ENCODE measurements around the gene BEX4.
A peak's percentile ranks its signal among the peaks of the same experiment; 100 is the strongest.
"Not testable (repeated sequence)": the region's sequence is repeated elsewhere in the genome, so short reads cannot be mapped to it uniquely, and the experiment has no call there.

Gene BEX4, protein sequence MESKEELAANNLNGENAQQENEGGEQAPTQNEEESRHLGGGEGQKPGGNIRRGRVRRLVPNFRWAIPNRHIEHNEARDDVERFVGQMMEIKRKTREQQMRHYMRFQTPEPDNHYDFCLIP

DNA sequence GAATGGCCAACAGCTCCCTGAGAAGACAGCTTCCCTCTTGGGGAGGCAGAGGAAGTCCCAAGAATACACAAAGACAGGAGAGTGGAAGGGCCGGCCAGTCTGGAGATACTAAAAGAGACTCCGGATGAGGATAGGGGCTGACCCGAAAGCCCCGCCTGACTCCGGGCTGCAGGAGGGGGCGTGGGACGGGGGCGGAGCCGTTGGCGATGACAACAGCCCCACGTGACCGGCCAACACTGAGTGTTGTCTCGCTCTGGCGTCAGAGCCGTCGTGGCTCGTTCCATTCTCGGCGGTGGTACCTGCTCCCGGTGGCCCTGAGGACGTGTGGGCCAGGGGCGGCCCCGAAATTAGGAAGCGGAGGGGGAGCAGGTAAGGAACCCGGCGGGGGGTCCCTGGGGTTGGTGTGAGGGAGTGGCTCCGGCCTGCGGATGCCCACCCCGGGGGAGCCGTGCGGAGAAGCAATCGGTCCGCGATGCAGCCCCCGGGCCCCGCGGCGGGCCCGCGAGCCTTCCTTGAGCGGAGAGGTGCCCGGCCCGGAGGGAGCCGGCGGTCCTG is at the start of gene BEX4:
Gene BEX4, plus strand, starts transcription at position 239 of the 555 bp plus-strand sequence. CDS start 1,046 bp downstream, outside the sequence.
- peak in 1 of 2 donors; percentile 34 for DNase-seq

DNA sequence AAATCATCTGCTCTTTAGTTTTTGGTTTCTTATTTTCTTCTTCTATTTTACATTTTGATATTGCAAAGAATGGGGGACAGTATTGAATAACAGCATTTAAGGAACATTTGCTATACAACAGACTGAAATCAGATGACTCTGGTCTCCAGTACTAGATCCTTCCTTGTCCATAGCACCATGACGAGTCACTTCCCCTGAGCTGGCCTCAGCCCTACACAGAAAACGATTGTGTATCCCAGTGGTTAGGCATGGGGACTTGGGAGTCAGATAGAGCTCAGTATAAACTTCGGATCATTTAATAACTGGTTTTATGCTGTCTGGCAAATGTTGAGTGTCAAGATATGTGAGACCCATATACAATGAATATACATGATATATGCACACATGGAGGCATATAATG is 44.7 kb upstream of the BEX4 start:
- no peak for DNase-seq

DNA sequence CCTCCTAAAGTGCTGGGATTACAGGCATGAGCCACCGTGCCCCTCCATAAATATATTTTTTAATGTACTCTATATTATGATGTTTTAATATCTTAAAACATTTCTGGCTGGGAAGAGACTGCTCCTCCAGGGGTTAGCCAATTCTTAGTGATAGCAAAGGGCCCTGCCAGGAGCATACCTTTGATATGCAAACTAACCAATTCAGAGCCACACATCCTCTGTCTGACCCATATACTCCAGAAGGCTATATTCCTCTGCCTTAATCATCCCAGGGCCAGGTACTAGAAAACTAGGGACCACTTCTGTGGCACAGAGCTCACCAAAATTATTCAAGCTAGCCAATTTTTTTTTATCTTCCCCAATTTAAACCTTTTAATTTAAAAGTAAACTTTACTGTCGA is 43.6 kb upstream of the BEX4 start:
- DNase-seq, result no peak

DNA sequence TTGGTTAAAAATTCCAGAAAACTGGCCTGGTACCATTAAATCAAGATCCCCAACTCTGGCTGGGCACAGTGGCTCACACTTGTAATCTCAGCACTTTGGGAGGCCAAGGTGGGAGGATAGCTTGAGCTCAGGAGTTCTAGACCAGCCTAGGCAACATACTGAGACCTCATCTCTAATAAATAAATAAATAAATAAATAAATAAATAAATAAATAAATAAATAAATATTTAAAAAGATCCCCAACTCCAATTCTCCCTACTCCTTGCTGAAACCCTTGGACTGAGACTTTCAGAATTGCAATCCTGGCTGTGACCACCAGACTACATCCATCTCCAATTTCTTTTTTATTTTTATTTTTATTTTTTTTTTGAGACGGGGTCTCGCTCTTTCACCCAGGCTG is 39.7 kb upstream of the BEX4 start:
- DNase-seq, result not testable (repeated sequence)

DNA sequence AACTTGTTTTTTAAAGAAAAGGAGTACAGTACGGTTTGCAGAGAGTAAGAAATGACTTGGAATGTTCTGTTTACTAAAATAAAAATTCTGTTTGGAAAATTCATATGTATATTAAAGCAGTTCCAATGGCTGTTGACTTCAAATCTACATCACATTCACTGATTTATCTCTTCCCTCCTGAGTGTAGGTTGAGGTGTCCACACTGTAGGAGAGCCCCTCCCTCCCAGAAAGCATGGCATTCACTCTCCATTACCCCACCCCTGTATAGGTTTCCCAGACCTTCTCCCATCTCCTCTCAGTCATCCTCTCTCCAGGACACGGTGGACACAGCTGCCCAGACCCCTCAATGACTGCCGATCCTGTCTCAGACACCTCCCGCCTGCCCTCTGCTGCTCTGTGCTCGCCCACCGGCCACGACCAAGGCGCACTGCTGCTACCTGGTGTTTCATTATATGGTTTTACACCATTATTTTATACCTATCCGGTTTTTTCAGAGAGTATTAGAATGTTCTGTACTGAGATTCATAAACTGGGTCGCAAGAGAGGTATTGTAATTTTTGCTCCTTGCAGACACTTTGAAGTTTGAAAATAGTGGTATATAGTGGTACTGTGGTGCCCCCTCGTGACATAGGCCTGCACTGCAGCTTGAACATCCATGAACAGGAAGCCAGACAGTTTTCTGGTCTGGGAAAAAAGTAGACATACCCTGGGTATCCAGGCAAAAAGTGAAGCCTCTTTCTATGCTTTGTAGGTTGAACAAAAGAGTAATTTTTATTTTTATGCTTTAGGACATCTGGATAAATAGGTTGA is 38.8 kb upstream of the BEX4 start:
- peak; percentile 1 to 7 for DNase-seq

DNA sequence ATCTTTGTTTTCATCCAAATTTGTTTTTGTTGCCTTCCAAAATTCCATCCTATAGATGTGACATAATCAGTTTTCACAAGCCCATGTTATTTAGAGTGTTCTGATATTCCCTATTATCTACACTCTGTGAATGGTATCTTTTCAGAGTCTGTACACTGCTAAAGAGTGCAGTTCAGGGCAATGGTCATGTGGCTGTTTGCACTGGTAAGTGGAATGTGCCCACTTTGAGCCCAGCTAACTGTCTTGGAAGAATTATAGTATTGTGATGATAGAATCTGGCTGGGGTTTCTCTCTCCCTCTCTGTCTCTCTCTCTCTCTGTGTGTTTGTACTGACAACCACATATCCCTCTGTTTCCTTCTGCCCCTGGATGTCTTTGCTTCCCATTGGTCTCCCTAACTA is 37.4 kb upstream of the BEX4 start:
- no peak for DNase-seq

DNA sequence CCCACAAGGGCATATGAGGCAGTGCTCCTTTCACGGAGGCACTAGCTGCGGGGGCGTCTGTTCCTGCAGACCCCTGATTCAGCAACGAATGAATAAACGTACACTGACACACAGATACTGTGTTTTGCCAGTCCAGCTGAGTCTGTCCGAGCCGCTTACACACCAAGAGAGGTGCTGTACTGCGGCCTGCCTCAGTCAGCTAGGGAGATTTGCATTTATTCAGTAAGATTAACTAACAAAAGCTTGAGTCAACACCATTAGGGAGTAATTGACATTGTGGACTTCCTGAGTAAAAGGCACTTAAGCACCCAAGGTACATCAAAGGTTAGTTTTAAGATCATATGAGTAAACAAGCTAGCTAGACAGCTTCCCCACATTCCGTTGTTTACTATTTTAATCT is 31.0 kb upstream of the BEX4 start:
- no peak for DNase-seq

DNA sequence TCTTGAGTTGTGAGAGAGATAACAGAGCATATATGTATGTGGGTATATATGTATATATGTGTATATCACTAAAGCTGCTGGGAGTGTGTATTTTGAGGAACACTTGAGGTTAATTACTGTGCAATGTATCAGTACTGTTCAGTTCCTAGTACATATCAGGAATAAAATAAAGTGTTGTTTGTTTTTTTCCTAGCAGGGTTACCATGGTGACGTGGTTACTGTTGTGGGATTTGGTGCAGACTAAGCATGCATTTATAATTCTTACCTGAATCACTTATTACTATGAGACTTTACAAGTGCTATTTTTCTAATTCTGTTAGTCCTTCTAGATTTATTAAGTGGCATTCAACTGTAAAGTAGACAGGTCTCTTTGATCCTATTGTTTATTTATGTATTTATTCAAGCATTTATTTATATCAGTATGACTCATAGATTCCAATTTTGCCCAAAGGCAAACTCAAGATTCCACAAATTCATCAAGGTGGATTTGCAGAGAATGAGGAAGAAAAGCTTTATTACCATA is 26.9 kb upstream of the BEX4 start:
- DNase-seq, result no peak

DNA sequence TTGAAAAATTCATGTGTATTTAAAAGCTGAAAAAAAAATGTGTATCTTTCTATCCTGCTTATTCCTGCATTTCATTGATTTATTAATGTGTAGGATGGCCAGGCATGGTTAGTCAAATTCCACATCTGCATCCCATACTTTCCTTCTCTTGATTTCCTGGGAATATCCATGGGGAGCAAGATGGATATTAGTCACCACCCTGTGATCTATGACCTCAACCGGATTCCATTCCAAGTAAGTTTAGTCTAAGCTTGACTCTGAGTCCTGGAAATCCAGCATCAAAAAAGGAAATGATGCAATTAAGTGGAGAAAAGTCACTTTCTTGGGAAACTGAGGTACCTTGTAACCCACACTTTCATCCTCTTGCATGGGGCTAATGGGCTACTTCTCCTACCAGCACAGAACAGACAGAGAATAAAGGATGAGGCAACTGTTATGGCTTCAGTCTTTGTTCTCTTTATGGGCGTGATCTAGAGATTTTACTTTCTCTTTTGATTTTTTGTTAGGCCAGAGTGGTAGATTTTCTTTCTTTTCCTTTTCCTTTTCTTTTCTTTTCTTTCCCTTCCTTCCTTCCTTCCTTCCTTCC is 17.1 kb upstream of the BEX4 start:
- no peak for DNase-seq

DNA sequence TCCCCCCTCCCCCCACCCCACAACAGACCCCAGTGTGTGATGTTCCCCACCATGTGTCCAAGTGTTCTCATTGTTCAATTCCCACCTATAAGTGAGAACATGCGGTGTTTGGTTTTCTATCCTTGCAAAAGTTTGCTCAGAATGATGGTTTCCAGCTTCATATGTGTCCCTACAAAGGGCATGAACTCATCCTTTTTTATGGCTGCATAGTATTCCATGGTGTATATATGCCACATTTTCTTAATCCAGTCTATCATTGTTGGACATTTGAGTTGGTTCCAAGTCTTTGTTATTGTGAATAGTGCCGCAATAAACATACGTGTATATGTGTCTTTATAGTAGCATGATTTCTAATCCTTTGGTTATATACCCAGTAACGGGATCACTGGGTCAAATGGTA is 16.2 kb upstream of the BEX4 start:
- not testable (repeated sequence) for DNase-seq

DNA sequence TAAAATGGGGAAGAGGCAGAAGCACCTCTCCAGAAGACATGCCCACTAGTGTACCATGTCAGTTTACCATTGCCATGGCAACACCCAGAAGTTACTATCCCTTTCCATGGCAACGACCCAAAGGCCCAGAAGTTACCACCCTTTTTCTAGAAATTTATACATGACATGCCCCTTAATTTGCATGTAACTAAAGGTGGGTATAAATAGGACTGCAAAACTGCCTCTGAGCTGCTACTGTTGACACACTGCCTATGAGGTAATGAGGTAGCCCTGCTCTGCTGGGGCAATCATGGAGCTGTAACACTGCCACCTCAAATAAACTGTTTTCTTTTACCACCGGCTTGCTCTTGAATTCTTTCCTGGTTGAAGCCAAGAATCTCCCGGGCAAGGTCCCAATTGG is 13.9 kb upstream of the BEX4 start:
- no peak for DNase-seq

DNA sequence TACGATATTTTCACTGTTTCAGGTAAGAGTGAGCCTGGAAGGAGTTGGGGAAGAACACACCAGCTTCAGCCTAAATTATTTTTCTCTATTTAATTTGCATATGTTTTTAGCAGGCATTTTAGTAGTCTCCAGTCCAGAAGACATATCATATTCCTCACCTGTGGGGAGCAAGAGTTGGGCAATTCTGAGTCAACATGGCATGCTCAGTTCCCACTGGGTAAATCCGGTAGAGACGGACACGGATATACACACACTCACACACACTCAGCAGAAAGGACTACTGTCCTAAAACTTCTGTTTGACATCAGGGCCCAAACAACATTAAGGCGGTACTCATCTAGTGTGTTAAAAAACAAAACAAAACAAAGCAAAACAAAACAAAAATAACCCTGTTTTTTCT is 4.9 kb upstream of the BEX4 start:
- no peak for DNase-seq

DNA sequence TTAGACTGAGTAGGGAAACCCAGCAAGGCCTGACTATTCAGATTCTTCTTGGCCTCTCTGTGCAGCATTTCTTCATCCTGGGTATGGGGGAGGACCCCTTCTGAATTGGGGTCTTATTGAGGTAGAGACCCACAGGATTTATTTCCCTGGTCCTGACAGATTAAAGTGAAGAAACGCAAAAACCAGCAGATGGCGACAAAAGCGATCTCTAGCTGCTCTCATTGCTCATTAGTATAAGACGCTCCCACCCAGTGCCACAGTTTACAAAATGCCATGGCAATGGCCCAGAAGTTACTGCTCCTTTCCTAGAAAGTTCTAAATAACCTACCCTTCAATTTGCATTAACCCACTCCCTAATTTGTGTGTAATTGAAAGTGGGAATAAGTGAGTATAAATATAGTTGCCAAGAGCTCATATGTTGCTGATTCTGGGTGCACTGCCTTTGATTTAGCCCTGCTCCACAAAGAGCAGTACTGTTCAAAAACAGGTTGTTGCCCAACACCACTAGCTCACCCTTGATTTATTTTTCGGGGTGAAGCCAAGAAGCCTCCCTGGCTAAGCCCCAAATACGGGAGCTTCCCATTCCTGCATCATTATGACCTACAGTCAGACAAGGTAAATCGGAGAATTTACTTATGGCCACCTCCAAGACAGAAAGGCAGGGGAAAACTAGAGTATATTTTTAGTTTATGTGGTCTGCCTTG is 3.7 kb upstream of the BEX4 start:
- DNase-seq, result peak; percentile 0 to 12

DNA sequence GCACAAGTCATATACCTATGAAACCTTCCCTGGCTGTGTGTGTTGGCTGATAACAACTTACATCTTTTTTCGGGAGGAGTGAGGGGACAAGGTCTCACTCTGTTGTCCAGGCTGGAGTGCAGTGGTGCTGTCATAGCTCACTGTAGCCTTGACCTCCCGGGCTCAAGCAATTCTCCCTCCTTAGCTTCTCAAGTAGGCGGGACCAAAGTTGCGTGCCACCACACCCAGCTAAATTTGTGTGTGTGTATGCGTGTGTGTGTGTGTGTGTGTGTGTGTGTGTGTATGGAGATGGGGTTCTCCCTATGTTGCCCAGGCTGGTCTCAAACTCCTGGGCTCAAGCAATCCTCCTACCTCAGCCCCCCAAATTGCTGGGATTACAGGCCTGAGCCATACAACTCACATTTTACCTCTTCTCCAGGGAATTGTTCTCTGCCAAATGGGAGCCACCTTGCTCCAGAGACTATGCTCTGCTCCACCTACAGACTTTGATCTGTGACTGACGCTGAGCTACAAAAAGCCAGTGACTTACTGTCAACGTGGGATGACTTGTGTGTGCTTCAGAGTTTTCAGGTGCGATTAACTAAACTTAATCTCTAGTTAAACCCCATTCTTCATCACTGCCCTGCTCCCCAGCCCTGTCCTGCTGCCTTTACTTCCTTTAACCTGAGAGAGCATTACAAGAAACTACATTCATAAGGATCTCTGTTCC is 2.0 kb upstream of the BEX4 start:
- DNase-seq, result no peak

DNA sequence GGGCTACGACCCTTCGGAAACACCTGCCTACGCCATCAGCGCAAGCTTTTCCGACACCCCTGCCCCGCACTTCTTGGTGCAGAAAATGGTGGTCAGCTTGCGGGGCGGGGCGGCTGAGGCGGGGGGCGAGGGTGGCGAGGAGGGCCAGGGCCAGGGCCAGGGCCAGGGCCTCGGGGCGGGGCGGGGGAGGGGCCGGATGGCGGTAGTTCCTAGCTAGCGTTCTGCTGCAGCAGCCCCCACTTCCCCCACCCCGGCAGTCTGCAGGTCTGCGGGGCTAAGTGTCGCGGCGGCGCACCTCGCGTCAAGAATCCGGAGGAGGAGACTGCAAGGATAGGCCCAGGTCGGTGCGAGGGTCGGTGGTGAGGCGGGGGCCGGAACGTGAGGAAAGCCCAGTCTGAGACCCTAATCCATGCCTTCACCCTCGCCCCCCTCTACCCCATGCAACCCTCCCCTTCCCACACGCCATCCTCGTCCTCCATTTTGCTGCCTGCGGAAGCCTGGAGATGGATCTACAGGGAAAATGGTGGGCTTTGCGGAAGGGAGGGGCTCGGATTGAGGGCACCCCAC is 600 bp downstream of the BEX4 start:
- no peak for DNase-seq

DNA sequence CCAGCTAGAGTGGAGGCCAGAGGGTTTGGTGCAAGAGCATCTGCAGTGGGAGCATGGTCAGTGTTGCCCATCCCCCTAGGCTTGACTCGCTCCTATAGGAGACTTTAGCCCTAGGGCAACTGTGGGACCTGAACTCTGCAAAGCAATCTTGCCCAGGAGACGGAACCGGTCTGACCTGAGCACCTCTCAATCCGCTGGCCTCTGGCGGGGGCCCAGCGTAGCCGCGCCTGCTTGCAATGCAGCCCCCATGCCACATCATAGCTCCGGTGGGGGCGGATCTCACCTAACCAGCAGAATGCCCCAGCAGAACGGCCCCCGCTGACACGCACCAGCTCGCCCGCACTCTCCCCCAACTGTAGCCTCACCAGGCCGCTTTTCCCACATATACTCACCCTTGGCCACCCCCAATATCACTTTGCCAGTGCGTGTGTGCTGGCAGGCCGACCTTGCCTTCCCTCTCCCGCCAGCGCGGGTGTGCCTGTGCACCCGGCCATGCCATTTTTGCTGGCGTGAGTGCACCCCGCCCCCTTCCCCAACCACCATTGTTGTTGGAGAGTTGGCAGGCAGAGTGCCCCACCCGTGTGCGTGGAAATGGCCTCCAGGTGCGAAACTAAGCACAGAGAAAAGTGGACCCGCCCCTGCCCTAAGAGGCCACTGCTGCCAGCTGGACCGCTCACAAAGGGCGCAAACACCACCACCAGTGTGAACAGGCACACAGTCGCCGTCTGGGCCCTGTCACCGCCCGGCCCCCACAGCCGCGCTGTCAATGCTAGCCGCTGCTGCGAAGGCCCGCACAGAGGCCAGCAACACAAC is 5.8 kb downstream of the BEX4 start:
- no peak for DNase-seq

DNA sequence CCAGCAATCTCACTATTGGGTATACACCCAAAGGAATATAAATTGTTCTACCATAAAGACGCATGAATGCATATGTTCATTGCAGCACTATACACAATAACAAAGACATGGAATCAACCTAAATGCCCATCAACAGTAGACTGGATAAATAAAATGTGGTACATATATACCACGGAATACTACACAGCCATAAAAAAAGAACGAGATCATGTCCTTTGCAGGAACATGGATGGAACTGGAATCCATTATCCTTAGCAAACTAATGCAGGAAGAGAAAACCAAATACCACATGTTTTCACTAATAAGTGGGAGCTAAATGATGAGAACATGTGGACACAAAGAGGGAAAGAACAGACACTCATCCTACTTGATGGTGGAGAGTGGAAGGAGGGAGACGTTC is 11.0 kb downstream of the BEX4 start:
- DNase-seq, result not testable (repeated sequence)

DNA sequence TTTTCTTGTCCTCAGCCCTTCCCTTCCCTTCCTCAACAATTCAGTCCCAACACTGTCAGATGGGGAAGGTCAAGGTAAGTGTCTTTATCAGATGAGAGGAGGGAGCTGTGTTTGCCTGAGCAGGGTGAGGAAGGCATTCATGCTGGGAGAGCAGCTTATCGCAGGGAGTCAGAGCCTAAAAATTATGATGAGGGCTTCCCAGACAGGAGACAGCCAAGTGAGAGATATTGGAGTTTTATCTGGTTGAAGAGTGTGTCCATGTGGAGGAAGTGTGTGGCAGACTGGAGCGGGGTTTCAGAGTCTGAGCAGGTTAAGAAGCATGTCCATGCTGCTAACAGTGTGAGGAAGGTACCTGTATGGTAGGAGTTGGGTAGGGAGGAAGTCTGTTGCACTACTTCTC is 18.4 kb downstream of the BEX4 start:
- no peak for DNase-seq

DNA sequence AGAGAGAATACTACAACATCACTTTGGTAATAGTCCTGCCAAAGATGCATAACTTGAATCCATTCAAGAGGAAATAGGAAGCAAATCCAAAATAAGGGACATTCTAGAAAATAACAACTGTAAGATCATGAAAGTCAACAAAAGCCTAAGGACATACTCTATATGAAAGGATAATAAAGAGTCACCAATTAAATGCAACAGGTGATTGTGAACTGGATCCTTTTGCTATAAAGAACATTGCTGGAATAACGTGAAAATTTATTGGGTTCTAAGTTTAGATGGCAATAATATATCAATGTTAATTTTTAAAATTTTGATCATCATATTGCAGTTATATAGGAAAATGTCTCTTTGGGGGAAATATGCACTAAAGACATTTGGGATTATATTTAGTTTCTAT is 20.0 kb downstream of the BEX4 start:
- no peak for DNase-seq

DNA sequence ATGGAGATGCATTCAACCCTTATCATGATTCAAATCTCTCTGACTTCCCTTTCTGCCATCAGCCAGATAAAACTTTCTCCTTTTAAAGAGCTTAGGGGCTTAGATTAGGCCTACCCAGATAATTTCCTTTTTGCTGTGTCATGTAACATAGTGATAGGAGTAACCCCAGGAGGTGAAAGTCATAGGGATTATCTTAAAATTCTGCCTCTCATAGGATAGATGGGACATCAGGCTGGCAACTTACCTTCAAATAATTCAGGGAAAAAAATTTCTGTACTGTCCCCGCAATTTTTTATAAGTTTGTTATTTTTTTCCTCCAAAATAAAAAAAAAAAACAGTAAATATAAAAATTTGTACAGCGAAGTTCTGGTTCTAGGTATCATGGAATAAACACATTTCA is 20.7 kb downstream of the BEX4 start:
- DNase-seq, result not testable (repeated sequence)

DNA sequence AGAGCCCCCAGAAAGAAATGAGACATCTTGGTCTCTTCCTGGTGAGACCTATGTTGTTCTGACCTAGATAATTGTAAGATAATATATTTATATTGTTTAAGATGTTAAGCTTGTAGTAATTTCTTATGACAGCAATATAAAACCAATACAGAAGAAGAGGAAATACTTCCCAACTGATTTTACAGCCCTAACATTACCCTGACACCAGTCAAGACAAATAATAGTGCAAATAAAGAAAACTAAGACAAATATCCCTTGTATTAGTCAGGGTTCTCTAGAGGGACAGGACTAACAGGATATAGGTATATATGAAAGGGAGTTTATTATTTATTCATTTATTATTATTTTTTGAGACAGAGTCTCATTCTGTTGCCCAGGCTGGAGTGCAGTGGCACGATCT is 21.4 kb downstream of the BEX4 start:
- DNase-seq, result no peak
